ENCODE data around the gene IHH.

IHH gene

GRCh38 chr2:219017201-219017931 lies 43.4 kb downstream of the IHH start:
- H3K4me3 ChIP-seq (ENCODE audit: control insufficient read depth, low read depth, low read length) = no peak overlapping the region
- TF ChIP-seq, protein P1, sequence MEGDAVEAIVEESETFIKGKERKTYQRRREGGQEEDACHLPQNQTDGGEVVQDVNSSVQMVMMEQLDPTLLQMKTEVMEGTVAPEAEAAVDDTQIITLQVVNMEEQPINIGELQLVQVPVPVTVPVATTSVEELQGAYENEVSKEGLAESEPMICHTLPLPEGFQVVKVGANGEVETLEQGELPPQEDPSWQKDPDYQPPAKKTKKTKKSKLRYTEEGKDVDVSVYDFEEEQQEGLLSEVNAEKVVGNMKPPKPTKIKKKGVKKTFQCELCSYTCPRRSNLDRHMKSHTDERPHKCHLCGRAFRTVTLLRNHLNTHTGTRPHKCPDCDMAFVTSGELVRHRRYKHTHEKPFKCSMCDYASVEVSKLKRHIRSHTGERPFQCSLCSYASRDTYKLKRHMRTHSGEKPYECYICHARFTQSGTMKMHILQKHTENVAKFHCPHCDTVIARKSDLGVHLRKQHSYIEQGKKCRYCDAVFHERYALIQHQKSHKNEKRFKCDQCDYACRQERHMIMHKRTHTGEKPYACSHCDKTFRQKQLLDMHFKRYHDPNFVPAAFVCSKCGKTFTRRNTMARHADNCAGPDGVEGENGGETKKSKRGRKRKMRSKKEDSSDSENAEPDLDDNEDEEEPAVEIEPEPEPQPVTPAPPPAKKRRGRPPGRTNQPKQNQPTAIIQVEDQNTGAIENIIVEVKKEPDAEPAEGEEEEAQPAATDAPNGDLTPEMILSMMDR (IDR thresholded peaks at IDR 0.05; ENCODE audit: control insufficient read depth, insufficient read depth, low read depth, low read length, missing control alignments) = no peak
- DNase-seq (ENCODE audit: low read depth) = no peak

GRCh38 chr2:219016721-219017120 lies 44.0 kb downstream of the IHH start:
- TF ChIP-seq, protein P1 (IDR thresholded peaks at IDR 0.05; ENCODE audit: control insufficient read depth, insufficient read depth, low read depth, low read length, missing control alignments) = no peak
- DNase-seq (ENCODE audit: low read depth) = no peak
- H3K4me3 ChIP-seq (ENCODE audit: control insufficient read depth, low read depth, low read length) = no peak overlapping the region

- TF ChIP-seq, protein P1 (IDR thresholded peaks at IDR 0.05; ENCODE audit: control insufficient read depth, insufficient read depth, low read depth, low read length, missing control alignments) = no peak
- H3K4me3 ChIP-seq (ENCODE audit: control insufficient read depth, low read depth, low read length) = no peak overlapping the region
- DNase-seq (ENCODE audit: low read depth) = no peak
Measured at GRCh38 chr2:219010873-219011272, 49.8 kb downstream of the IHH start.

GRCh38 chr2:219010162-219010756 lies 50.5 kb downstream of the IHH start:
- no peak overlapping the region for H3K4me3 ChIP-seq (ENCODE audit: control insufficient read depth, low read depth, low read length)
- TF ChIP-seq, protein P1 (IDR thresholded peaks at IDR 0.05; ENCODE audit: control insufficient read depth, insufficient read depth, low read depth, low read length, missing control alignments) = peak; percentile 10
- no peak for DNase-seq (ENCODE audit: low read depth)

DNA sequence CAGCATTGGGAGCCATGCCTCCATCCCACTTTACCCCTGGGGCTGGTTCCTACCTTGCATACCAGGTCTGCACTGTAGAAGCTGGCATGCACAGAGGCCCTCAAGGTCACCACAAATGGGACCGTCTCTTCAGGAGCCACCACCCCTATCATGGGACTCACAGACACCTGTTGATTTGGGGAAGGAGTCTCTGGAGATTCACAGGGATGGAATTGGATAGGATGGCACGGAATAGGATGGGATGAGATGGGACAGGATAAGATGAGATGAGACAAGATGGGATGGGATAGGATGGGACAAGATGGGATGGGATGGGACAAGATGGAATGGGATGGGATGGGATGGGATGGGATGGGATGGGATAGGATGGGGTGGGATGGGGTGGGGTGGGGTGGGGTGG lies 51.4 kb downstream of the IHH start:
- no peak overlapping the region for H3K4me3 ChIP-seq (ENCODE audit: control insufficient read depth, low read depth, low read length)
- TF ChIP-seq, protein P1 (IDR thresholded peaks at IDR 0.05; ENCODE audit: control insufficient read depth, insufficient read depth, low read depth, low read length, missing control alignments) = no peak
- no peak for DNase-seq (ENCODE audit: low read depth)
